ENCODE results near the gene RPL15. TPM values are rescaled to one million over a fixed set of nuclear protein-coding genes. Genes with fewer than 3 reads are reported as not detected.

RPL15 gene
- total and polyA plus RNA-seq, 2 of the 13 experiments (the other 11 are each of a cell fraction or from before 2014, with no cell fraction given), result 1,297 to 3,693 TPM

- TF ChIP-seq HOMEZ (CRISPR knock-in tag; IDR thresholded peaks at IDR 0.05; ENCODE audit: low read depth) (no peak), ZNF432 (CRISPR knock-in tag; IDR thresholded peaks at IDR 0.05; ENCODE audit: borderline replicate concordance) (no peak), ZNF530 (CRISPR knock-in tag; IDR thresholded peaks at IDR 0.05; ENCODE audit: low read depth) (no peak), SAP130 (CRISPR knock-in tag; IDR thresholded peaks at IDR 0.05; ENCODE audit: low read depth) (no peak), BORCS8-MEF2B (CRISPR knock-in tag; IDR thresholded peaks at IDR 0.05) (no peak), ZNF546 (CRISPR knock-in tag; conservative IDR thresholded peaks at IDR 0.05) (no peak), NFAT5 (CRISPR knock-in tag; IDR thresholded peaks at IDR 0.05) (no peak), ASH2L (IDR thresholded peaks at IDR 0.05; ENCODE audit: insufficient read length, low read depth, low read length) (no peak), SCMH1 (CRISPR knock-in tag; IDR thresholded peaks at IDR 0.05; ENCODE audit: borderline replicate concordance) (no peak), ZNF570 (CRISPR knock-in tag; IDR thresholded peaks at IDR 0.05; ENCODE audit: borderline replicate concordance) (no peak)
These were observed 36.6 kb downstream of the RPL15 start (continued) for GRCh38 chr3:23953523-23953922.
